GM10847 (cell line): ENCODE measurements around the gene FOXC1.

ENCODE experiments used
- POLR2A ChIP-seq: IDR thresholded peaks from 2 replicates; pipeline ENCODE4 v1.6.1; 2011; ENCODE audit not compliant: insufficient read length; ENCODE audit errors: extremely low read depth

FOXC1 gene

DNA sequence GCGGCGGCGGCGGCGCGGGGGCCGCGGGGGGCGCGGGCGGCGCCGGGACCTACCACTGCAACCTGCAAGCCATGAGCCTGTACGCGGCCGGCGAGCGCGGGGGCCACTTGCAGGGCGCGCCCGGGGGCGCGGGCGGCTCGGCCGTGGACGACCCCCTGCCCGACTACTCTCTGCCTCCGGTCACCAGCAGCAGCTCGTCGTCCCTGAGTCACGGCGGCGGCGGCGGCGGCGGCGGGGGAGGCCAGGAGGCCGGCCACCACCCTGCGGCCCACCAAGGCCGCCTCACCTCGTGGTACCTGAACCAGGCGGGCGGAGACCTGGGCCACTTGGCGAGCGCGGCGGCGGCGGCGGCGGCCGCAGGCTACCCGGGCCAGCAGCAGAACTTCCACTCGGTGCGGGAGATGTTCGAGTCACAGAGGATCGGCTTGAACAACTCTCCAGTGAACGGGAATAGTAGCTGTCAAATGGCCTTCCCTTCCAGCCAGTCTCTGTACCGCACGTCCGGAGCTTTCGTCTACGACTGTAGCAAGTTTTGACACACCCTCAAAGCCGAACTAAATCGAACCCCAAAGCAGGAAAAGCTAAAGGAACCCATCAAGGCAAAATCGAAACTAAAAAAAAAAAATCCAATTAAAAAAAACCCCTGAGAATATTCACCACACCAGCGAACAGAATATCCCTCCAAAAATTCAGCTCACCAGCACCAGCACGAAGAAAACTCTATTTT lies 2.0 kb downstream of the FOXC1 start:
- no peak for TF ChIP-seq POLR2A

DNA sequence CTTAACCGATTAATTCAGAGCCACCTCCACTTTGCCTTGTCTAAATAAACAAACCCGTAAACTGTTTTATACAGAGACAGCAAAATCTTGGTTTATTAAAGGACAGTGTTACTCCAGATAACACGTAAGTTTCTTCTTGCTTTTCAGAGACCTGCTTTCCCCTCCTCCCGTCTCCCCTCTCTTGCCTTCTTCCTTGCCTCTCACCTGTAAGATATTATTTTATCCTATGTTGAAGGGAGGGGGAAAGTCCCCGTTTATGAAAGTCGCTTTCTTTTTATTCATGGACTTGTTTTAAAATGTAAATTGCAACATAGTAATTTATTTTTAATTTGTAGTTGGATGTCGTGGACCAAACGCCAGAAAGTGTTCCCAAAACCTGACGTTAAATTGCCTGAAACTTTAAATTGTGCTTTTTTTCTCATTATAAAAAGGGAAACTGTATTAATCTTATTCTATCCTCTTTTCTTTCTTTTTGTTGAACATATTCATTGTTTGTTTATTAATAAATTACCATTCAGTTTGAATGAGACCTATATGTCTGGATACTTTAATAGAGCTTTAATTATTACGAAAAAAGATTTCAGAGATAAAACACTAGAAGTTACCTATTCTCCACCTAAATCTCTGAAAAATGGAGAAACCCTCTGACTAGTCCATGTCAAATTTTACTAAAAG lies 2.7 kb downstream of the FOXC1 start:
- no peak for TF ChIP-seq POLR2A

DNA sequence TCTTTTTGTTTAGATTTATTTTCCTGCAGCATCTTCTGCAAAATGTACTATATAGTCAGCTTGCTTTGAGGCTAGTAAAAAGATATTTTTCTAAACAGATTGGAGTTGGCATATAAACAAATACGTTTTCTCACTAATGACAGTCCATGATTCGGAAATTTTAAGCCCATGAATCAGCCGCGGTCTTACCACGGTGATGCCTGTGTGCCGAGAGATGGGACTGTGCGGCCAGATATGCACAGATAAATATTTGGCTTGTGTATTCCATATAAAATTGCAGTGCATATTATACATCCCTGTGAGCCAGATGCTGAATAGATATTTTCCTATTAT lies 3.2 kb downstream of the FOXC1 start:
- TF ChIP-seq POLR2A = no peak

DNA sequence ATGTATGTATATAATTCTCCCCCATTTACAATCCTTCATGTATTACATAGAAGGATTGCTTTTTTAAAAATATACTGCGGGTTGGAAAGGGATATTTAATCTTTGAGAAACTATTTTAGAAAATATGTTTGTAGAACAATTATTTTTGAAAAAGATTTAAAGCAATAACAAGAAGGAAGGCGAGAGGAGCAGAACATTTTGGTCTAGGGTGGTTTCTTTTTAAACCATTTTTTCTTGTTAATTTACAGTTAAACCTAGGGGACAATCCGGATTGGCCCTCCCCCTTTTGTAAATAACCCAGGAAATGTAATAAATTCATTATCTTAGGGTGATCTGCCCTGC lies 3.6 kb downstream of the FOXC1 start:
- TF ChIP-seq POLR2A = no peak

DNA sequence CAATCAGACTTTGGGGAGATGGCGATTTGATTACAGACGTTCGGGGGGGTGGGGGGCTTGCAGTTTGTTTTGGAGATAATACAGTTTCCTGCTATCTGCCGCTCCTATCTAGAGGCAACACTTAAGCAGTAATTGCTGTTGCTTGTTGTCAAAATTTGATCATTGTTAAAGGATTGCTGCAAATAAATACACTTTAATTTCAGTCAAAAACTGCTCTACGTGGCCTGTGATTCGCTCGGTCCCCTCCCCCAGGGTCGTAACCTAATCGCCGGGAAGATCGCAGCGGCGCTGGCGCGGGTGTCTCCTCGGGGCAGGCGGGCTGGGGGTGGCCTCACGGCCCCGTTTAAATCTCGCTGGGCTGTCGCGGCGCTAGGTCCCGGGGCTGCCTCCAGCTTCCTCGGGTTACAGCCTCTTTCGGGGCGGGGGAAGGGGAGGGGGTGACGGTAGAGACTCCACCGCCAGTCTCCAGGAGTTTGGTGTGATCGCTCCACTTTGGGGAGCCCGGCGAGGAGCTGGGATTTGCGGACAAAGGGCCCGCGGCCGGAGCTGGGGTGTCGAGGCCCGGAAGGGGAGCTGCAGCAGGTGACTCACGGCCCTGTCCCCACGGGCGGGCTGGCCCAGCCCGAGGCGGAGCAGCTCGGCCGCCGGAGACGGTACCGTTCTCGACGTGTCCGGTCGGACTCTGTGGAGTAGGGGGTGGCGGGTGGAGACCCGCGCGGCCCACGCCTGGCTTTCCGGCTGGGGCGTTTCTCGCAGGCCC lies 4.2 kb downstream of the FOXC1 start:
- TF ChIP-seq POLR2A = no peak

DNA sequence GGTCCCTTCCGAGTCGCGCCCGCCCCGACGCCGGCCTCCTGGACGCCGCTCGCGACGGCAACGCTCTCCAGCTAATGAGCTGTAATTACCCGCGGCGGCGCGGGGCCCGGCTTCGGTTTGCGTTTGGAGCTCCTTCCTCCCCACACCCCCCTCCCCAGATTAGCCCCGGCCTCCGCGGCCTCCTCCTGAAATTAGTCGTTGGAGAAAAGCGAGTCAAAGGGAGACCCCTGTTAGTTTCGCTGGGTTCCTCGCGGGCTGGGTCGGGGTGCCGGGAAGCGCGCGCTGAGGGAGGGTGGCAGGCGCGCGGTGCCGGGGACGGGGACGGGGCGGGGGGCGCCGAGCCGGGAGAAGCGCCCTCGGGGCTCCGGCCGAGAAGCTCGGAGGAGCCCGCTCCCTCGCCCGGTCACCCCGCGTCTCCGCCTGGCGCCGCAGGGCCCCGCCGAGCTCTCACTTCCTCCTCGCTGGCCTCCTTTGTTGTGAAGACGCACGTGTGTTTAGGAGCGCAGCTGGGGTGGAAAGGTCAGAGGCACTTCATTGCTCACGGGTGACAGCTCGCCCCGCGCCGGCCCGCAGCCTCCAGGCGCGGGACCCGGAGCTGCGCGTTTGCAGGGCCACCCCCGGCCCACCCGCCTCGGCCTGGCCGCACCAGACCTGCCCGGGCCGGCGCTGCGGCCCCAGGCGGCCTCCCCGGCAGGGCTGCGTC lies 4.9 kb downstream of the FOXC1 start:
- no peak for TF ChIP-seq POLR2A

DNA sequence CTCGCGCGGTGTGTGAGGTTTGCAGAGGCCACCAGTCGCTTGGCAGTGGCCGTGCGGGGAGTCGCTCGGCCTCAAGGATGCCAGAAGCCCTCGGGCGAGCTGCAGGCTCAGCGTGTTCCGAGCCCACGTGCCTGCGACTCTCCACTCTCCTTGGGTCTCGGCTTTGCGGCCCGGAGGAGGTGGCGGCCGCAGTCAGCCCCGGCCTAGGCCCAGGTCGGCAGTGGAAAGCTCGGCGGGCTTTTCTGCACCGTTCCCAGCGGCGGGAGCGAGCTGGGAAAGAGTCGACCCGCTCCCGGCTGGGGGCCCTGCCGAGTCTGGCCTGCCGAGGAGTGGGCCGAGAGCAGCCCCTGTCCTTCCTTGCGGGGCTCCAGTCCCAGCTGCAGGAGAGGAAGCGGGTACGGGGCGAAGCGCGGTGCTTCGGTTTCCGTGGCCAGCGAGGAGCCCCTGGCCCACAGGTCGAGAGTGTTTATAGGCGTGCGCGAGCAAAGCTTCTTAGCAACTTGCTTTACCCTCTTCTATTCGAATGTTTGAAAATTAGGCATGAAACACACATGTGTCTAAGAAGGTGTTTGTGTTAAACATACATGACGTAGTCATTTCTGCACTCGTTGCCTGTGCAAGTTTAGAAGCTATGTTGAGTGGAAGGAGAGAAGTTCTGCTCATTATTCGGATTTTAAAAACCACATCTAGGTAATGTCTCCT lies 5.6 kb downstream of the FOXC1 start:
- no peak for TF ChIP-seq POLR2A

DNA sequence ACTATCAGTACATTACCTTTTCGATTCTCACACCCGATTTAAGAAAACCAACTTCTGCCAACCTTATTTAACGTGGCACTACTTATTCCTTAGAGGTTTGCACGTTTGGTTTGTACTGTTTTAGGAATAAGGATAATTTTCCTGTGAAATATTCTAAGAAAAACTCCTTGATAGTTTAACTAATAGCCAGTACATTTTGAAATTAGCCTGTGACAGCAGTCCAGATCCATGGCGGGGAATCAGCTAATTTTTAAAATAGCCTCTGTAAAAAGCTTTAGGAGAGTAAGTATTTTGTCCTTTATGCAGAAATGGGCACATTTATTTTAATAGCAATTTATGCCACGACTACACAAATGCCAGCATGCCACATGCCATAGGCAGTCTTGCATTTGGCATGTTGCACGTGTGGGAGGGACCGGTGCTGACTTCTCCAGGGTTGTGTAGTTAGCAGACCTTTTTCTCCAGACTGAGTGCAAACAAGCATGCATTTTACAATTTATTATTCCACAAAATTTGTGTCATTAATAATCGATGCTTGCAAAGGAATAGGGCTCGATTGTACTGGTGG lies 6.2 kb downstream of the FOXC1 start:
- no peak for TF ChIP-seq POLR2A

DNA sequence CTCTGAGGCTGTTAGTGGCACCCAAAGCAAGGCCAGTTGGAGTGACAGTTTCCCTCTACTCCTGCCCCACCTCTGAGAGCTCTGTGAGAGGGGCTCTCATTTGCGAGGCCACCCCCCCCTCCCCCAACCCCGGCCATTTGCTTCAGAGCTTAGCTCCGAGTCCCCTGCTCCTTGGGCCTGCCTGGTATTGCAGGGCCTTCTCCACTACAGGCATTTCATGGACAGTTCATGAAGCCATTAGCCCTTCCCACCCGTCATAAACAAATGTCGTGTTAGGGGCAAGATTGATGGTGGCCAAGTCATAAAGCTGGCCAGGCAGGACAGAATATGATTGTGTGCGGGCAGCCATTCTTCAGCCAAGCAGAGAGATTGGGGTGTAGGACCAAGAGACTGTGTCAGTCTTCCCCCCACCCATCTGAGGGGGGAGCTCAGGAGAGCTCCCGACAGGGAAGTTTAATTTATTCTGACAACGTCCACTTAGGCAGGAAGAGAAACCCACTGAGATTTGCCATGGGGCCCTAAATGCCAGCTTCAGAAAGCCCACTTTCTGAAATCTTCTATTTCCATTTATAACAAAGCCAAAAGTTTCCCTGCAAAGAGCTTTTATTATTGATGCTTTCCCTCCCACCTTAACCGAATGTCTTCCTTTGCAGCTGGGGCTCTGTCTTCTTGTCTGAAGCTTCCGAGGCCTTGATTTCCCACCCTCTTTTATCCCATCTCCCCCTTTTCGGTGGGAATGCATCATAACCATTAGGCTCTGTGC lies 7.2 kb downstream of the FOXC1 start:
- TF ChIP-seq POLR2A = no peak

DNA sequence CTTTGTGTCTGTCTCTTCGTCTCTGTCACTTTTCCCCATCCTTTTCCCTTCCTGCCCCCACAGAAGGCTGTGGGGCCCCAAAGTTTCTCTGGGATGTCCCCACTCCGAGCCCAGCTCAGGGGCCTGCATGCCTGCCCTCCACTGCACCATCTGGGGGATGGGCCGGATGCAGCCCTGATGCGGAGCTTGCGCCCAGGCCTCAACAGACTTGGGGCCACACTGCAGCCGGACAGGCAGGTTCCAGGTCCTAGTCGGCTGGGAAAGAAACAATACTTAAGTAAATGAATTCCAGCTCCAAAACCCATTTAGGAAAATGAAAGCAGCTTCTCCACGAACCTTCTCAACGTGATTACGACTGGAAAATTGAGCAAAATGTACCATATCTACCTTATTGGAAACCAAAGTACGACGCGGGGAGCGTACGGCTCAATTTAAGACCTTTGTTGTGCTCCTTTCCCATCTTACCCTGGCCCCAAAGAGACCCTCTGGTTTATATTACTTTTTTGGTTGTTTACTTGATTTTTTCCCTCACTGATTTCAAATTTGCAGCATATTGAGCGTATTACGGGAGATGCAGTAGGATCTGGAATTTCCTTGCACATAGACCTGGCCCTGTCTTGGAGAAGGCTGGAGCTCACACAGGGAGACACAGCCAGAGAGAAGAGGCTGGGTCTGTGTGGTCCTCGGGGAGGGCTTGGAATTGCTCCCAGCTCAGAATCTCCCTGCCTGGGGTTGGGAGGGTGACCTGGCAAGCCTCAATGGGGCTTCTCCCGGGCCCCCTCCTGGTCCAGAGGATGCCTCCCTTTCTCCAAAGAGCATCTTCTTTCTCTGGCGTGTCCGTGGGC lies 8.0 kb downstream of the FOXC1 start:
- TF ChIP-seq POLR2A = no peak

DNA sequence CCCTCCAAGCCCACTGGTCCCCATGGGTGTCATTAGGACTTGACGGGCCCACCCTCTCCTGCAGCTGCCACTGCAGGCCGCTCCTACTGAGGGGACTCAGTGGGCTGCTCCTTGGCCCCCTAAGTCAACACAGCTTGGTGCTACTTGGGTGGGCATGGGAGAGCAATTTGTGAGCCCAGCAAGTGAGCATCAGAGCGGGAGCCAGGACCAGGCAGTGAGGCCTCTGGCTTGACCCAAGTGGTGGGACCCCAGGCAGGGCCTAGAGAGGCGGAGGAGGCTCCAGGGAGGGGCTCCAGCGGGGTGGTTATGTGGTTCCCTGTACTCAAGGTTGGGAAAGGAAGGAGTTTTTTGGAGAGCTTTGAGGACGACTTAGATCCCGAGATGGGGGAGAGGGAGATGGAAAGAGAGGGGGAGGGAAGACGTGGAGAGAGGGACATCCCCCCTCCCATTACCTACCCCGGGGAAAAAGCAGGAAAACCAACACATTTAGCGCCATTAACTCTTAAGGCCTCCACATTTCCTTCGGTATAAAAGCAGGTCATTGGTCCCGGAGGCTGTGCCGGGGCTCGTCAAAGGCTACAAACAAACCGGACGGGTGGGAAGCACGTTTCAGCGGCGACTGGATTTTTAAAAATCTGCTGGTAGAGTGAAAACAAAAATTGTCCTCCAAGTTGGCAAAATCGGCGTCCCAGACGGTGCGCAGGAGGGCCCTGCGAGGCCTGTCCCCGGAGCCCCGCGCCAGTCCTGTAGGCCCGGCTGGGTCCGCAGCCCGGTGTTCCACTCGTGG lies 8.8 kb downstream of the FOXC1 start:
- no peak for TF ChIP-seq POLR2A

DNA sequence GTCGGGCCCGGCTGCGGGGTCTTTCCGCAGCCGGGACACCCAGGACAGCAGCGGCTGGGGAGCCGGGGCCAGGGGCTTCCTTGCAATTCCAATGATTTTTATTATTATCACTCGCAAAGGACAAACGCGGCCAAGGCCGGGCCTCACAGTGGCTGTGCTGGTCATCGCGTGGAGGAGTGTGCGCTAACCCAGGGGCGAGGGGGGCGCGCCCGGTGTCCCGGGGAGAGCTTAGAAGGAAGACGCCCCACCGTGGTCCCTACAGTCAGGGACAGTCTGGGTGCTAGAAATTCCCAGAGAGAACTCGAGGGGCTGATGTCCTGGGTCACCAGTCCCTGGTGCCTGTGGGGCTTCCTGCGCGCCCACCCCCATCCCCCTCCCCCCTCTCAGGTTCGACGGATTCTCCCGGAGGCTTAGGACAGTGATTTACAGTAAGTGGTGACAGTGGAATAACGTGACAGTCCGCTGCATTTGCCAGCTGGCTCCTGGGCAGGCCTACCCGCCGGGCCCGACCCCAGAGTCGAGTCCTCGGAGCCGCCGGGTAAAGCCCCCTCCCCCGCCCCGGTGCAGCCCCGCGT lies 9.5 kb downstream of the FOXC1 start:
- TF ChIP-seq POLR2A = no peak
